T-helper 17 cell (primary cell): ENCODE data around the gene CAMK1D. TPM values are rescaled to one million over a fixed set of nuclear protein-coding genes. Genes with fewer than 3 reads are reported as not detected.

ENCODE experiments used
- ATAC-seq: fragments of 150-1000 bp; cut with Tn5 transposase; 2 replicates; pipeline ENCODE4 v1.10.0; 2021; ENCODE audit warnings: mild to moderate bottlenecking, moderate library complexity
- DNase-seq, 3 donors: peaks; one replicate each; pipeline versions ENCODE4 v3.0.0 to v3.0.0-alpha.2; 2020 to 2021
- H3K9me3 ChIP-seq: one replicate; pipeline ENCODE4 v1.7.0; 2013; ENCODE audit warnings: low read length, mild to moderate bottlenecking; ENCODE audit not compliant: control insufficient read depth, poor library complexity, severe bottlenecking
- H3K27ac Mint-ChIP-seq: one replicate; pipeline ENCODE4 v1.8.0; 2022; ENCODE audit warnings: mild to moderate bottlenecking, moderate library complexity, mixed read lengths
- H3K27me3 Mint-ChIP-seq: one replicate; pipeline ENCODE4 v1.8.0; 2022; ENCODE audit warnings: mixed read lengths
- H3K36me3 Mint-ChIP-seq: one replicate; pipeline ENCODE4 v1.8.0; 2022; ENCODE audit warnings: low read depth, mixed read lengths
- H3K4me1 Mint-ChIP-seq: one replicate; pipeline ENCODE4 v1.8.0; 2022; ENCODE audit warnings: mild to moderate bottlenecking, mixed read lengths
- H3K4me3 Mint-ChIP-seq: one replicate; pipeline ENCODE4 v1.8.0; 2022; ENCODE audit warnings: mild to moderate bottlenecking, moderate library complexity, mixed read lengths
- total RNA-seq, 4 donors: library from RNA in 2 of 4; stranded (reverse) in 2 of 4; gene quantifications; one replicate each; pipeline ENCODE4 v1.2.3 and lab custom pipeline; 2022 to 2026

Gene CAMK1D
- total RNA-seq, 2 donors from 2014 or later, result 31.1 to 47.3 TPM

GRCh38 chr10:12561720-12562119 lies 212.4 kb downstream of the CAMK1D start:
- no peak for ATAC-seq
- H3K27me3 Mint-ChIP-seq, result no peaks in the 10 kb centered on the region
- H3K27ac Mint-ChIP-seq, result no peak overlapping the region
- no peak for DNase-seq
- H3K36me3 Mint-ChIP-seq, result no peaks in the 10 kb centered on the region
- H3K4me3 Mint-ChIP-seq, result no peak overlapping the region
- peaks cover 22% of the 10 kb centered on the region for H3K4me1 Mint-ChIP-seq
- no peaks in the 10 kb centered on the region for H3K9me3 ChIP-seq

DNA sequence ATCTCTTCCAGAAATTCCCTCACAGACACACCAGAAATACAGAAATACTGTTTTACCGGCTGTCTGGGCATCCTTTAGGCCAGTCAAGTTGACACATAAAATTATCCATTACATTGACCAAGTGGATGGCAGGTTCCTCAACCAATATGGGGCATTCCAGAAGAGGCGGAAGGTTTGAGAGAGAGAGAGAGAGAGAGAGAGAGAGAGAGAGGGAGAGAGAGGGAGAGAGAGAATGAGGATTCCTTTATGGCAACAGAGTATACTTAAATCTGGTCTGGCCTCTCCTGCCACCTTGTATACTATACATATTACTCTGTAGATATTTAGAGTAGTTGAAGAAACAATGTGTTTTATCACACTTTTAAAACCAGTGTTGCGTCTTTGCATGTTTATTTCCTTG lies 214.1 kb downstream of the CAMK1D start:
- Mint-ChIP-seq H3K4me1 (peaks cover 23% of the 10 kb centered on the region), H3K4me3 (no peak overlapping the region), H3K36me3 (no peaks in the 10 kb centered on the region), H3K27me3 (no peaks in the 10 kb centered on the region), H3K27ac (peak overlapping the region; percentile 63)
- ATAC-seq (no peak), DNase-seq (no peak)
- H3K9me3 ChIP-seq, result no peaks in the 10 kb centered on the region

- peak overlapping the region; percentile 63 for H3K27ac Mint-ChIP-seq
- H3K4me3 Mint-ChIP-seq, result no peak overlapping the region
- no peaks in the 10 kb centered on the region for H3K27me3 Mint-ChIP-seq
- H3K4me1 Mint-ChIP-seq, result peaks cover 23% of the 10 kb centered on the region
- no peak for DNase-seq
- no peaks in the 10 kb centered on the region for H3K36me3 Mint-ChIP-seq
- H3K9me3 ChIP-seq, result no peaks in the 10 kb centered on the region
- ATAC-seq, result no peak
Observed at GRCh38 chr10:12564173-12564572, 214.8 kb downstream of the CAMK1D start.

DNA sequence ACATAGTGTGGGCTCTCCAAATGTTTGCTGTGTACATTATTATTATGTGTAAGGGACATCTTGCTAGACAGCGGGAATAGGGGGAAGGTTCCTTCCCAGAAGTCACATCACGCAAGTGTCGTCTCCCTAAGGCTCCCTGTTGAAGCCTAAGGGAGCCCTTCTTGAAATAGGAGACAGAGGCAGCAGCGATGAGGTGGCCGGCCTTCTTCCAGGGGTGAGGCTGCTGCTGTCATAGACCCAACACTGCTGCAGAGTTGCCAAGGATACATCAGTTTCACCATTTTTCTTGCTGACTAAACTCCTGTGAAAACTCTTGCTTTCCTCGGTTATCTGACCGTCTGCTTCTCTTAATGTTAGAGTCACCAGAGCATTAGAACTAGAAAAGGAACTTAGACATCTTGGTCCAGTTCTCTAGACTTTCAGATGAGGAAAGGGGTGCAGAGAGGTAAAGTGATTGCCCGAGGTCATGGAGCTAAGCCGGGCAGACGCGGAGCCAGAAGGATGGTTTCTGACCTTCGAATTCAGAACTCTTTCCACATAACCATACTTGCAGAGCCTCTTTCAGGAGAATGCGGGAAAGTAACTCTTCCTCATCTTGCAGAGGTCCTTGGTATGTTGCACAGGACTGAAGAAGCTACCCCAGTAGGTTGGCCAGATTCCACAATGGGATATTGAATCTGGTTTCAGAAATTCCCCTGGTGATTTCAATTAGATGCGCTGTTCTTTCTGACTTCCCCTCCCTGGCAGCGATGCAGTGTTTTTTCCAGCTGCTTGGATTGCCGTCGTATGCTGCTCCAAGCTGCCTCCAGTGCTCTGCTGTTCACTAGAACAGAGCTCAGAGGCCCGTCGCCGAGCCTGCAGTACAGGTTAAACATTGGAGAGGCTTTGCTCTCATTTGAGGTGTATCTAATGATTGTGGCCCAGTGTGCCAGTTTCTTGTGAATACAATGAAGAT lies 217.1 kb downstream of the CAMK1D start:
- peak overlapping the region; percentile 41 for H3K27ac Mint-ChIP-seq

DNA sequence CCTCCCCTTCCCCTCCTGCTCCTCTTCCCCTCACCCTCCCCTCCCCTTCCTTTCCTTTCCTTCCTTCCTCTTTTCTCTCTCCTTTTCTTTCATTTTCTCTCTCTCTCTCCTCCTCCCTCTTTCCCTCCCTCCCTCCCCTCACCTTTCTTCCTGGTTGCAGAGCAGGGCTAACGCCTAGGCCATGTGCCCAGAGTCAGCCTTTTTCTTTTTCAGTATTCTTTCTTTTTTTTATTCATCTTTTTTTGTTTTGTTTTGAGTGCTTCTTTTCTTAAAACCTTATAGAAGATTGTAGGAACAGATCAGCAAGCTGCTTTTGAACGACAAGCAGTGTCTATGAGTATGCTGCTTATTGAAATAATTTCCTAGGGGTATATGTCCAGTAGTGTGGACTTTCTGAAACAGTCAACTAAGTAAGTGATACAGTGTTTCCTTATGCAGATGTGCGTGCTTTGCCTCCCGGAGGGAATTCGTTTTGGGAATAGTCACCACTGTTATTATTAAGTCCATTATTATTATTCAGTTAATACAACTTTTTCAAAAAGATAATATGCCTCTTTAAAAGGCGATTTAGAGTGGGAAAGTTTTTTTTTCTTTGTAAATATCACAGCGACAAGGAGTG lies 219.2 kb downstream of the CAMK1D start:
- no peaks in the 10 kb centered on the region for H3K9me3 ChIP-seq
- no peak for DNase-seq
- Mint-ChIP-seq H3K27me3 (no peaks in the 10 kb centered on the region), H3K36me3 (no peaks in the 10 kb centered on the region), H3K4me3 (no peak overlapping the region), H3K4me1 (peaks cover 24% of the 10 kb centered on the region), H3K27ac (peak overlapping the region; percentile 76)
- ATAC-seq, result no peak

More for the DNA sequence above, 217.1 kb downstream of the CAMK1D start:
- no peaks in the 10 kb centered on the region for H3K36me3 Mint-ChIP-seq
- no peaks in the 10 kb centered on the region for H3K9me3 ChIP-seq
- peaks cover 24% of the 10 kb centered on the region for H3K4me1 Mint-ChIP-seq
- no peak overlapping the region for H3K4me3 Mint-ChIP-seq
- ATAC-seq (no peak), DNase-seq (no peak)
- no peaks in the 10 kb centered on the region for H3K27me3 Mint-ChIP-seq

DNA sequence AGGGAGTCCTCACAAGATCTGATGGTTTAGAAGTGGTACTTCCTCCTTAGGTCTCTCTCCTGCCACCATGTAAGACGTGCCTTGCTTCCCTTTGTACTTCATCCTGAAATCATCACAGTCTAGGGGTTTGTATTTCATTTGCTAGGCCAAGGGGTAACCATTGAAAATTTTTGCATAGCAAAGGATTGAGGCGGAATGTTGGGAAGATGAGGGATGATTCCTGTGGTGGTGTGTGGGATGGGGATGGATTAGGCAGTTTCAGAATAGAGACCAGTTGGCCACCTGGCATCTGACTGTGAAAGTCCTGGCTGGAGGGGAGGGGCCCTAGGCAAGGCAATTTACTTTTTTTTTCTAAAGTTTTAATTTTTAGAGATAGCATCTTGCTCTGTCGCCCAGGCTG lies 222.9 kb downstream of the CAMK1D start:
- H3K27ac Mint-ChIP-seq, result no peak overlapping the region
- H3K36me3 Mint-ChIP-seq, result no peaks in the 10 kb centered on the region
- H3K9me3 ChIP-seq, result no peaks in the 10 kb centered on the region
- ATAC-seq (no peak), DNase-seq (no peak)
- no peaks in the 10 kb centered on the region for H3K27me3 Mint-ChIP-seq
- peaks cover 12% of the 10 kb centered on the region for H3K4me1 Mint-ChIP-seq
- no peak overlapping the region for H3K4me3 Mint-ChIP-seq

GRCh38 chr10:12577610-12578009 lies 228.3 kb downstream of the CAMK1D start:
- no peak overlapping the region for H3K27ac Mint-ChIP-seq
- no peak overlapping the region for H3K4me3 Mint-ChIP-seq
- H3K36me3 Mint-ChIP-seq, result peaks cover 3% of the 10 kb centered on the region
- no peaks in the 10 kb centered on the region for H3K27me3 Mint-ChIP-seq
- DNase-seq, result no peak
- ATAC-seq, result no peak
- no peaks in the 10 kb centered on the region for H3K9me3 ChIP-seq
- peaks cover 13% of the 10 kb centered on the region for H3K4me1 Mint-ChIP-seq

DNA sequence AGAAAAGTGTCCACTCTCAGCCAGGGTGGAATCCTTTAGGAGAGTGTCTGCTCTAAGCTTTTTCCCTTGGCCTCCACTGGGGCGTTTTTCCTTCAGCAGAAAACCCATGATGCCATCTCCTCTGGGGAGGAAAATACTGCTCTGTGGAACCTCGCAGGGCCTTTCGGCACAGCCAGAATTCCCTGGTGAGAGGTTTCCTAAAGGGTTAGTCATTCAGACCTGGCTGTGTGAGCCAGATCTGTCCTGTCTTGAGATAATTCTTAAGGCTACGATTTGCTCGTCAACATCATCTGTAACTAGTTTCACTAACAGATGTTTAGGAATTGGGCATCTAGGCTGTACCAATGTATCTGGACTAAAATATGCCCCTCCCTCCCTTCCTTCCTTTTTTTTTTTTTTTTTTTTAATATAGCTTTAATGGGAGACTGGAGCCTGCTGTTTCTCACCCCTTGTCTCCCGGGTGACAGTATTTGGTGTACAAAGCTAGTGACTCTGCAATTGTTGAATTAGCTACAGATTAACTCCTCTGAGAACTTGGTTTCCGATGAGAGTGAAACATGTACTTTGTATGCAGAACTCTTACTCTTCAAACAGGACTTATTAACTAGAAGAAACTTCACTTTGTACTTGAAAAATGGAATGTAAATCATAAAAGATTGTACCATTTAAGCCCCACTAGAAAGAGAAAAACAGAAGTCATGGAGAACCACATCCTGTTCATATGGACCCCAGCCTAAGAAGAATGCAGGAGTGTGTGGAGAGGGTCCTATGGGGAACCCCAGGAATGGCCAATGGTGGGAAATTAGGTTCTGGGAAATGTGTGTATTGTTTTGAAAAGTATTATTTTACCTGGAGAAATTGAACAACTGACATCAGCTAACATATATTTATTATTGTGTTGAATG lies 230.9 kb downstream of the CAMK1D start:
- Mint-ChIP-seq H3K27ac (no peak overlapping the region), H3K27me3 (no peaks in the 10 kb centered on the region), H3K36me3 (peaks cover 3% of the 10 kb centered on the region), H3K4me1 (peaks cover 10% of the 10 kb centered on the region), H3K4me3 (no peak overlapping the region)
- peaks cover under 1% of the 10 kb centered on the region for H3K9me3 ChIP-seq
- DNase-seq (no peak), ATAC-seq (no peak)

- ATAC-seq (no peak), DNase-seq (no peak)
- Mint-ChIP-seq H3K4me1 (peaks cover 23% of the 10 kb centered on the region), H3K4me3 (no peak overlapping the region), H3K27me3 (no peaks in the 10 kb centered on the region), H3K36me3 (no peaks in the 10 kb centered on the region), H3K27ac (no peak overlapping the region)
- H3K9me3 ChIP-seq, result peaks cover 6% of the 10 kb centered on the region
Observed at GRCh38 chr10:12583891-12584595, 234.7 kb downstream of the CAMK1D start.

- H3K9me3 ChIP-seq, result peaks cover 6% of the 10 kb centered on the region
- Mint-ChIP-seq H3K27ac (peak overlapping the region; percentile 87), H3K4me1 (peaks cover 33% of the 10 kb centered on the region), H3K4me3 (no peak overlapping the region), H3K27me3 (no peaks in the 10 kb centered on the region), H3K36me3 (peaks cover 3% of the 10 kb centered on the region)
- no peak for ATAC-seq
- DNase-seq, result no peak
Observed at GRCh38 chr10:12586741-12587140, 237.4 kb downstream of the CAMK1D start.

DNA sequence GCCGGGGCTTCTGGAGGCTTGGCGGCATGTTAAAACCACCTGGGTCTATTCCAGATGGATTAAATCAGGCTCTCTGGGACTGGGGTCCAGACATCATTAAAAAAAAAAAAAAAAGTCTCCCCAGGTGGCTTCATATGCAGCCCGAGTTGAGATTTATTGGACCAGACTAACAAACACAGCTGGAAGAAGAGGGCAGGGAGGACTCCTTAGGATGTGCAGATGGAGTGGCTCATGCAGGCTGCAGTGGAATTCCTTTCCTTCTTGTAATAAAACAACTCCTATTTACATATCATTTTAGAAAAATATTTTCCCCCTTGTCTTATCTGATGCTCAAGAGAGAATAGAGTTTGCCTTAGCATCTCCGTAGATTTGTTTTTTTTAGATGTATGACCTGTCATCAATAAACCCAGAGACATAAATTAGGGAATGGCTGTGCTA lies 238.1 kb downstream of the CAMK1D start:
- Mint-ChIP-seq H3K27ac (peak overlapping the region; percentile 87), H3K4me3 (peak overlapping the region; percentile 93), H3K4me1 (peaks cover 31% of the 10 kb centered on the region), H3K27me3 (no peaks in the 10 kb centered on the region), H3K36me3 (peaks cover 3% of the 10 kb centered on the region)
- DNase-seq (no peak), ATAC-seq (no peak)
- peaks cover 6% of the 10 kb centered on the region for H3K9me3 ChIP-seq

DNA sequence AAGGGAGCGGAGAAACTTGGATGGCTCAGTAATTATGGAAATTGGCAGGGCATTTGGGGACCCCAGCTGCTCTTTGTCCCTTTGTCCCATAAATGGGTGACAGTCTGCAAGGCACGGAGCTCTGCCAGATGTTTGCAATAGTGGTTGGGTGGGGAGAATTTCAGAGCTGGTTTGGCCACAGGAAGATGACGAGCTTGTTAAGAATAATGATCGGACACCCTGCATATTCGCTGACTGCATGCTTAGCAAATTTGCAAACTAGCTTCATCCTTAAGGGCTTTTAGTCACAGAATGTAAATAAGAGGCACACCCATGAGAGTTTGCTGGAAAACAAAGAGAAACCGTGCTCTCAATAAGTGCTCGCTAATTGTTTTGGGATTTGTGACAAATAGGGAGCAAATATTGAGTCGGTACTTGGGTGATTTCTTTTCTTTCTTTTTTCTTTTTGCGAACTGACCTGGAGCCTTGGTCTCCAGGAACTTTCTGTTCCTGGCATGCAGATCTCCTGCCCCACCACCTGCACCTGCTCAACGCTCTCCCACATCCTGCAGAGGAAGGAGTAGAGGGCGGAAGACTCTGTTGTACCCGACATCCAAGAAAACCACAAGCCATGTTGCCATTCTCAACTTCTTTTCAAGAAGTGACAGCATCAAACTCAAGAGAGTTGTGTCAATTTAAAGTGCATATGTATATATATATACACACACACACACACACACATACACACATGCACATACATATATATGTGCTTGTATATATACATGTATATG lies 238.9 kb downstream of the CAMK1D start:
- DNase-seq, result no peak
- Mint-ChIP-seq H3K36me3 (peaks cover 3% of the 10 kb centered on the region), H3K27ac (peak overlapping the region; percentile 87), H3K4me1 (peaks cover 36% of the 10 kb centered on the region), H3K27me3 (no peaks in the 10 kb centered on the region), H3K4me3 (peak overlapping the region; percentile 93)
- H3K9me3 ChIP-seq, result peaks cover 6% of the 10 kb centered on the region
- peak; percentile 88 for ATAC-seq
